Renal pelvis (tissue), 12 donors: Measurements from ENCODE around the gene EMP2. TPM values are rescaled to one million over a fixed set of nuclear protein-coding genes. Genes with fewer than 3 reads are reported as not detected.
"Not testable (repeated sequence)": the region's sequence is repeated elsewhere in the genome, so short reads cannot be mapped to it uniquely, and the experiment has no call there.

Experiments
- DNase-seq: peaks from one replicate; pipeline ENCODE4 v3.0.0-alpha.2; 2013
- long read RNA-seq, 16 experiments: transcript quantifications; one replicate each; lab custom pipeline, GENCODE V29; 2026
- polyA plus RNA-seq, 3 donors: library from polyadenylated mRNA; unstranded; fragments of 120-200 nt; gene quantifications; one replicate each; pipeline ENCODE4 v1.2.1, GENCODE V29; 2013; ENCODE audit not compliant: insufficient read length in 3 of 3

Gene EMP2, protein sequence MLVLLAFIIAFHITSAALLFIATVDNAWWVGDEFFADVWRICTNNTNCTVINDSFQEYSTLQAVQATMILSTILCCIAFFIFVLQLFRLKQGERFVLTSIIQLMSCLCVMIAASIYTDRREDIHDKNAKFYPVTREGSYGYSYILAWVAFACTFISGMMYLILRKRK
- polyA plus RNA-seq = 10 to 100 TPM; 18.1 to 22.7 (median 20.4) TPM
- long read RNA-seq, donor 1, full-length matches to known transcripts = 11 of 11 reads
- long read RNA-seq, donor 1, partial matches to known transcripts = 0 of 11 reads
- long read RNA-seq, donor 1, other reads (novel, unspliced or antisense) = 0 of 11 reads
- long read RNA-seq, donor 2, full-length matches to known transcripts = 12 of 12 reads
- long read RNA-seq, donor 2, partial matches to known transcripts = 0 of 12 reads
- long read RNA-seq, donor 2, other reads (novel, unspliced or antisense) = 0 of 12 reads
- long read RNA-seq, donor 3, full-length matches to known transcripts = 18 of 27 reads
- long read RNA-seq, donor 3, partial matches to known transcripts = 9 of 27 reads
- long read RNA-seq, donor 3, other reads (novel, unspliced or antisense) = 0 of 27 reads
- long read RNA-seq, donor 4, full-length matches to known transcripts = 11 of 11 reads
- long read RNA-seq, donor 4, partial matches to known transcripts = 0 of 11 reads
- long read RNA-seq, donor 4, other reads (novel, unspliced or antisense) = 0 of 11 reads
- long read RNA-seq, donor 5, full-length matches to known transcripts = 5 of 11 reads
- long read RNA-seq, donor 5, partial matches to known transcripts = 6 of 11 reads
- long read RNA-seq, donor 5, other reads (novel, unspliced or antisense) = 0 of 11 reads
- long read RNA-seq, donor 6, full-length matches to known transcripts = 5 of 5 reads
- long read RNA-seq, donor 6, partial matches to known transcripts = 0 of 5 reads
- long read RNA-seq, donor 6, other reads (novel, unspliced or antisense) = 0 of 5 reads
- long read RNA-seq, donor 7, full-length matches to known transcripts = 16 of 16 reads
- long read RNA-seq, donor 7, partial matches to known transcripts = 0 of 16 reads
- long read RNA-seq, donor 7, other reads (novel, unspliced or antisense) = 0 of 16 reads
- long read RNA-seq, donor 8, full-length matches to known transcripts = 14 of 14 reads
- long read RNA-seq, donor 8, partial matches to known transcripts = 0 of 14 reads
- long read RNA-seq, donor 8, other reads (novel, unspliced or antisense) = 0 of 14 reads
- long read RNA-seq, donor 9, full-length matches to known transcripts = 15 of 15 reads
- long read RNA-seq, donor 9, partial matches to known transcripts = 0 of 15 reads
- long read RNA-seq, donor 9, other reads (novel, unspliced or antisense) = 0 of 15 reads
- long read RNA-seq, donor 10, full-length matches to known transcripts = 12 of 12 reads
- long read RNA-seq, donor 10, partial matches to known transcripts = 0 of 12 reads
- long read RNA-seq, donor 10, other reads (novel, unspliced or antisense) = 0 of 12 reads
- long read RNA-seq, donor 11, full-length matches to known transcripts = 7 of 7 reads
- long read RNA-seq, donor 11, partial matches to known transcripts = 0 of 7 reads
- long read RNA-seq, donor 11, other reads (novel, unspliced or antisense) = 0 of 7 reads
- long read RNA-seq, donor 12, full-length matches to known transcripts = 12 of 12 reads
- long read RNA-seq, donor 12, partial matches to known transcripts = 0 of 12 reads
- long read RNA-seq, donor 12, other reads (novel, unspliced or antisense) = 0 of 12 reads
- long read RNA-seq, donor 13, full-length matches to known transcripts = 11 of 11 reads
- long read RNA-seq, donor 13, partial matches to known transcripts = 0 of 11 reads
- long read RNA-seq, donor 13, other reads (novel, unspliced or antisense) = 0 of 11 reads
- long read RNA-seq, donor 14 = 0 reads
- long read RNA-seq, donor 15 = 0 reads
- long read RNA-seq, donor 16, full-length matches to known transcripts = 11 of 11 reads
- long read RNA-seq, donor 16, partial matches to known transcripts = 0 of 11 reads
- long read RNA-seq, donor 16, other reads (novel, unspliced or antisense) = 0 of 11 reads

DNA sequence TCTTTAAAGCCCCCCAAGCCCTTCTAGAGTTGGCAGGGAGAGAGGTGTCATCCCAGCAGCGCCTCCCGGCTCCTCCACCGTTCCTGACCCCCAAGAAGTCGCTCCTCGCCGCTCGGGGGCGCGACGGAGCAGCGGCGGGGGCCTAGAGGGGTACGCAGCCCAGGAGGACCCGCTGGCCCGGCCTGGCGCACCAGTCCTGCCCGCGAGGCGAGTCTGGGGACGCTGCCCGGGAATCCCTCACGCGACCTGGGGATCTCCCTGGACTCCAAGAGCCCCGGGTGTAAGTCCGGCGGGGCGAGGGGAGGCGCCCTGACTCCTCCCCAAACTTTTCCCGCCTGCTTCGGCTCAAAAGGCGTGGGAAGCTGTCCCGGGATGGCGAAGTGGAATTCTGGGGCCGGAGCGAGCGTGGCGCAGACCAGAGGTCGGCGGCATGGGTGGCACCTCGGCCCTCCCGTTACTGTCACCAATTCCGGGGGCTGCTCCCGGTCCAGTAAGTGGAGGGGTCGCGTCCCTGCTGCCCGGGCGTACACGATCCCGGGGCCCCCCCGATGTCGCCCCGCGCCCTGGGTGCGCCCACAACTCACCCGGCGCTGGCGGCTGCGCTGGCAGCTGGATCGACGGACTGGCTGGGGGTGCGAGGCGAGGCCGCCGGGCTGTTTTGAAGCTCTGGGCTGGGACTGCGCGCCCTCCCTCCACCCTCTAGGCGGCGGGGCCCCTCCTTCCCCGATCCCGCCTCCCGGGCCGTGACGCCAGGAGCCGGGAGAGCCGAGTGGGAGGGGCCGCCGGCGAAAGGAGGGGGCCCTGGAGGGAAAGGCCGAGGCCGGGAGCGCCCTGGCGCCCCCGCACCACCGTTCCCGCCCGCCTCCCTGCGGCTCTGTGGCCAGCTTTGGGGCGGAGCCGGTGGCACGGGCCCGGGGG is at the start of gene EMP2:
EMP2 (minus strand) TSS at position 634 of the 918 bp plus-strand sequence. CDS start 32,981 bp downstream, outside the sequence.
- peak; percentile 75 for DNase-seq

- no peak for DNase-seq
Observed at GRCh38 chr16:10629592-10629963, 49.2 kb upstream of the EMP2 start.

DNA sequence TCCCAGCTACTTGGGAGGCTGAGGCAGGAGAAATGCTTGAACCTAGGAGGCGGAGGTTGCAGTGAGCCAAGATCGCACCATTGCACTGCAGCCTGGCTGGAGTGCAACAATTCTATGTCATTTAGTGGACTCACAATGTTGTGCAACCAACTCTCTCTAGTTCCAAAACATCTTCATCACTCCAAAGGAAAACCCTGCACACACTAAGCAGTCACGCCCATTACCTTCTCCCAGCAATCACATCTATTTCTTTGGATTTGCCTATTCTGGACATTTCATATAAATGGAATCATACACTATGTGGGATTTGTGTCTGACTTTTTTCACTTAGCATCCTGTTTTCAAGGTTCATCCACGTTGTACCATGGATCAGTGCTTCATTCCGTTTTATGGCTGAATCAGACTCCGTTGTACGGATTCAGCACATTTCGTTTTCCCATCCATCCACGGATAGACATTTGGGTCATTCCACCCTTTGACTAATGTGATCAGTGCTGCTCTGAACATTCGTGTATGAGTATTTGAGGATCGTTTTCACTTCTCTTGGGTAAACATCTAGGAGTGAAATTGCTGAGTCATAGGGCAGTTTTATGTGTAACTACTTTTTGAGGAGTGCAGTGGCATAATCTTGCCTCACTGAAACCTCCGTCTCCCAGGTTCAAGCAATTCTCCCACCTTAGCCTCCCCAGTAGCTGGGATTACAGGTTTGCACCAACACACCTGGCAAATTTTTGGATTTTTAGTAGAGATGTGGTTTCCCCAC is 45.4 kb upstream of the EMP2 start:
- DNase-seq = no peak

DNA sequence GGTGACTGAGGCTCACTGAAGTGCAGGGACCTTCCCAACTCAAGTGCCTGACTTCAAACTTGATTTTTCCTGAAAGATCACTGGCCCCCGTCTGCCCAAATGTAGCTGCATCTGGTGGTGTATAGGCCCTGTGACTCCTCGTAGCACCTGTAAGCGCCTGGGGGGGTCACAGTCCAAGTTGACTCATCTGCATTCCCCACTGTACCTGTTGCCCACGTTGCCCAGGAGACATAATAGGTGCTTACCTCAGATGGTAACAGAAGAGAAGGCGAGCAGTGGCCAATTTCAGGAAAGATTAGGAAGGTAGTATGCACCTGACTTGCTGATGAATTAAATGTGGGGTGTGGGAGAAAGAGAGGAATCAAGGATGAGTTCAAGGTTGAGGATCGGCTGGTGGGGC is 44.1 kb upstream of the EMP2 start:
- DNase-seq = no peak

DNA sequence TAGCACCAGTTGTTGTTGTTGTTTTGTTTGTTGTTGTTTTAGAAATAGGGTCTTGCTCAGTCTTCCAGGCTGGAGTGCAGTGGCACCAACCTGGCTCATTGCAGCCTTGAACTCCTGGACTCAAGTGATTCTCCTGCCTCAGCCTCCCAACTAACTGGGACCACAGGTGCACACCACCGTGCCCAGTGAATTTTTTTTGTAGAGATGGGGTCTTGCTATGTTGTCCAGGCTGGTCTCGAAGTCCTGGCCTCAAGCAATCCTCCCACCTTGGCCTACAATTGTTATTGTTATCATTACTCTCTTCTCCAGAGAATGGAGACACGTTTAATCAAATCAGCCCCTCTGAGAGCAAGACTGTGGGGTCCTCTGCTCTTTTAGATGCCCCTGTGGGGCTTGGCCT is 42.7 kb upstream of the EMP2 start:
- DNase-seq = no peak

DNA sequence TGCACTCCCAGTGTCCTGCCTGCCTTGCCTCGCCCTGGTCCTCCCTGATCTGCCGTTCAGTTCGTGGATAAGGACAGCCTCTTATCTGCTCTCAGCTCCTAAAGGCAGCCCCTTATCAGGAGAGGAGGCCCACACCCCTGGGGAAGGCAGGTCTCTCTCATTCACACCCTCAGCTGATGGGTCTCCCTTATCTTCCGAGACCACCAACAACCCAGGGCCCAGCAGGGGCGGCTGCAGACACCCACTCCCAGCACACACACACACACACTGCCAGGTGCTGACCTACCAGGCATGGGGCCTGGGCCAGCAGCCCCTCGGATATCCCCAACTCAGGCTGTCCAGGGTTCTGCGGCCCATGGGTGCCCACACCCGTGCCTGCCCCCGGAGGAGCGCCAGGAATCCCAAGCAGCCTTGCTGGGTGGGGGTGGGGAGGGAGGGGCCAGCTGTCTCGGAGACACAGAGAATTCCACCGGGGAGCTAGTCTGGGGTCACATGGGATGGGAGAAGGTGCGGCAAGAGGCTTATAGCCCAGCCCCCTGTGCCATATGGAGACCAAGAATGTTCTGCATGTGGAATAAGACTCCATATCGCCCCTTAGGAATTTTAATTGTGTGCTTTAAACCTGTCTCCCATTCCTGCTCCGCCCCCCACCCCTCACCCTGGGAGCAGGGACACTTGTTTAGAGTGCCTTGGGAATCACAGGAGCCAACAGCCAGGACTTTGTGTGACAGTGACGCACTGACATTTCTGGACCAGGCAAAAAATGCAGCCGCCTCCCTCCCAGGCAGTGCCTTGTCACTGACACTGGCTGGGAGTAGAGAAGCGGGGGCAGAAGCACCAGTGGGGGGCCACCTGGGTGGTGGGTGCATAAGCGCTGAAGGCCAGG is 41.9 kb upstream of the EMP2 start:
- no peak for DNase-seq

- DNase-seq = not testable (repeated sequence)
Observed at GRCh38 chr16:10621216-10621949, 41.0 kb upstream of the EMP2 start.

- no peak for DNase-seq
Observed at GRCh38 chr16:10620120-10620519, 39.7 kb upstream of the EMP2 start.

- peak; percentile 51 for DNase-seq
Observed at GRCh38 chr16:10619271-10619849, 39.0 kb upstream of the EMP2 start.

GRCh38 chr16:10618710-10619209 is 38.4 kb upstream of the EMP2 start:
- DNase-seq = no peak

DNA sequence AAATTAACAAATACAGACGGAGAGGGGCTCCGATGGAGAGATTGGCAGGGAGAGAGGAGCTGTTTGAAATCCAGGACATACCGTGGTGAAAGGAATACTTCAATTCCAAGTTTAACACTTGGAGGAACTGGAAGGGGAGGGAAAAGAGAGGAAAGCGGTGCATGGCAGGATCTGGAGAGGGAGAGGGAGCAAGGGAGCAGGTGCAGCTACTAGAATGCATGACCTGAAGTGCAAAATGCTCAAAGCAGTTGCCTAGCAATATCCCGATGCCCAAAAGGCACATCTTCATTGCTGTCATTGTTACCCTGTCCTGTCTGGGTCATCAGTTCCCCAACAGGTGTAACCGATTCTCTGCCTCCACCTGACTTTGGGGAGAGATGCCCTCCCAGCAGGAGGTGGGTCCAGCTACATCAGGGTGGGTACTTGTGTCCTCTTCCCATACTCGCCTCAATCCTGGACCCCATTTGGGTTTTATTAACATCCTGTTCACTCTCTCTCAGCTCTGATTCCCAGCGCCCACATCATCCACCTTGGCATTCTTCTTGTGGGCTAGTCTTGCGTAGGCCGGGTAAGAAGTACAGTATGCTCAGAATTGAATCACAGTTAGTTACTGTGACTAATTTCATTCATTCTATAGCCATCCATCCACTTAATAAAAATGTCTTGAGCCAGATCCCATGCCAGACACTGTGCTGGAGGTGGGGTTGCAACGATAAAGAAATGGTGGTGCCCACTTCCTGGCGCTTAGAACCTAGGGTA is 37.4 kb upstream of the EMP2 start:
- DNase-seq = no peak

DNA sequence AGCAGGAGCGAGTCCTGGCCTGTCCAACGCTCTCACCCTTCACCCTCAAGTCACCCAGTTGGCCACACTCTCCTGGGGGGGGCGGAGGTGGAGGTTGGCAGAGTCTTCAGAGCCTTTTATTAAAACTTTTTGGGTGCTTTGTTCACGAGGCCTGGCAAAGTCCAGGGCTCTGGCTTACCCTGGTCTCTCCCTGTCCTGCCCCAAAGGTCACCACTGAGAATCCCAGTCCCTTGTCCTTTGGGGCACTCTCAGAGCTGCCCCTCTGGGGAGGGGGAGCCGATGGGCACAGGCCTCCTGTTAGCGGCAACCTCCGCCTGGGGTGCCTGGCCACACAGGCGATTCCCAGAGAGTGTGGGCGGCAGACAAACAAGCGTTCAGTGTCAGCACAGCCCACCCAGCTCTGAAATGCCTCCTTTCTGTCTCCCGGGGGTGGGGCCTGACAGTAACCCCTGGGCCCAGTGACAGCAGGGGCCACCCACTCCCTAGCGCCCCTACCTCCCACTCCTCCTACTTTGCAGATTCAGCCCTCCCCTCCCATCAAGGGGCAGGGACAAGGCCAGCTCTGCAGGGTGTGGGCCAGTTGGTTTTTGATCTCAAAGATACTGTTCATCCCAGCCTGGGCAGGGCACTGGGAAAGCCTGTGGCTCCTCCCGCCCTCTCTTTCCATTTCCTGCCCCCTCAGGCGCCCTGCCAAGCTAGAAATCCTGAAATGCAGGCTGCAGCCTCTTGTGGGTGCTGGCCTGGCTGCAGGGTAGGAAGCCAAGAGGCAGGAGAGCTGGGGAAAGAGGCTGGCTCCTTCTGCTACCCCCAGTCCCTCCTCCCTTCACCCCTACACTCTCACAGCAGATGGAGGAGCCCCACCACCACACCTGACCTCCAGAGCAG is 36.6 kb upstream of the EMP2 start:
- peak; percentile 36 for DNase-seq

- no peak for DNase-seq
Observed at GRCh38 chr16:10616419-10616755, 36.0 kb upstream of the EMP2 start.

DNA sequence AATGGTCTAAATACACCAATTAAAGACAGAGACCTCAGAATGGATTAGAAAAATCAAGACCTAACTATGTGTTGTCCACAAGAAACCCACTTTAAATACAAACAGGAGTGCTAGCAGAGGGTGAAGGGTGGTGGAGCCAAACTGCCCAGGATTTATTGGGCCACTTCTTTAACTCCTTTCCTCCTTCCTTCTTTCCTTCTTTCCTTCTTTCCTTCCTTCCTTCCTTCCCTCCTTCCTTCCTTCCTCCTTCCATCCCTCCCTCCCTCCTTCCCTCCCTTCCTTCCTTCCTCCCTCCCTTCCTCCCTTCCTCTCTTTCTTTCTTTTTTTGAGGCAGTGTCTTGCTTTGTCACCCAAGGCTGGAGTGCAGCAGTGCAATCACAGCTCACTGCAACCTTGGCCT is 34.3 kb upstream of the EMP2 start:
- DNase-seq = no peak
